ENCODE measurements around the gene SCN9A.

- TF ChIP-seq POLR2AphosphoS5 (IDR thresholded peaks at IDR 0.05; ENCODE audit: low read depth, low read length) (no peak), SIN3A (IDR thresholded peaks at IDR 0.05; ENCODE audit: borderline replicate concordance, insufficient read depth, low read length) (no peak)
Measured at GRCh38 chr2:166365239-166365638, 10.5 kb downstream of the SCN9A start.
